NK-92 (cell line): ENCODE results near the gene CFHR1.
"Not testable (repeated sequence)": the region's sequence is repeated elsewhere in the genome, so short reads cannot be mapped to it uniquely, and the experiment has no call there.

ENCODE experiments used
- DNase-seq: peaks from one replicate; lab custom pipeline; 2025; ENCODE audit not compliant: unreplicated experiment; lab: John Stamatoyannopoulos, UW

Gene CFHR1

DNA sequence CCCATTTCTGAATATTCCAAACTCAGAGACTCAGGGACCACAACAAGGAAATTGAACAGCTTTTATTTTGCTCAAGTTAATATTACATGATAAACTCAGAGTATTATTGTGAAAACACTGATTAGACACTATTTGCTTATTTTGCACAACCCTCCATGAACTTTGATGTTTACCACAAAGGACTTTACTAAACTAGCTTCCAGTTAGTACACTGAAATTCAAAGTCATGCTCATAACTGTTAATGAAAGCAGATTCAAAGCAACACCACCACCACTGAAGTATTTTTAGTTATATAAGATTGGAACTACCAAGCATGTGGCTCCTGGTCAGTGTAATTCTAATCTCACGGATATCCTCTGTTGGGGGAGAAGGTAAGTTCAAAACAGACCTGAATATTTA is at the start of gene CFHR1:
Gene CFHR1, plus strand, starts transcription at position 201 of the 400 bp plus-strand sequence. Its CDS starts 114 bp downstream, at position 315.
- DNase-seq = not testable (repeated sequence)

DNA sequence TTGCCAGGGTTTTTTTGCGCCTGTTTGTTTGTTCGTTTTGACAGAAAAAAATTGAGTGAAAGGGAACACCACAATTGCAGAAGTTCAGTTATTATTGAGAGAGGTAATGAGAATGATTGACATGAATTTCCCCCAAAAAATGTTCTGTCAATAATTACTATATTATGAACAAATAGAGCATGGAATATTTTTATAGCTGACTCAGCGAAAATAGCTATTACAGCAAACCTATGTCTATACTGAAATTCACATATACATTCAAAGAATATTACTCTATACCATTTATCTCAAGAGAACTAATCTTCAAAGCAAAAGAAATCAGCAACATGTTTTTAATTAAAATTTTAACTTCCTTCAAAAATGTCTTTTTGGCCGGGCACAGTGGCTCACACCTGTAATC is 49.7 kb upstream of the CFHR1 start:
- DNase-seq = not testable (repeated sequence)

DNA sequence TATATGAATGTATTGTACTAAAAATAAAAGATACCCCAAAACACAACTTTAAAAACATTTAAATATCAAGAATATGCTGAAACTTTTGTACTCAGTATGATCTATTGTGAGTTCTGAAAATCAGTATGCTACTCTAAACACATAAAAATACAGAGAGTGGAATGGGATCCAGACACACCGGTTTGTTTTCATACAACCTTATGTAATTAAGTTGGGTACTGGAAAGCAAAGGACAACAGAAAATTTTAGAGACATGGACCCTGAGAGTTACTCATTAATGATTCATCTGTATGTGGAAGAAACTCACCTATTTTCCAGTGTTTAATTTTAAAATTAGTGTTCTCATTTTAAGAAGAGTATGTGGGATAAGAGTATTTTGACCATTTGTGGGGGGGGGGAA is 45.8 kb upstream of the CFHR1 start:
- no peak for DNase-seq

DNA sequence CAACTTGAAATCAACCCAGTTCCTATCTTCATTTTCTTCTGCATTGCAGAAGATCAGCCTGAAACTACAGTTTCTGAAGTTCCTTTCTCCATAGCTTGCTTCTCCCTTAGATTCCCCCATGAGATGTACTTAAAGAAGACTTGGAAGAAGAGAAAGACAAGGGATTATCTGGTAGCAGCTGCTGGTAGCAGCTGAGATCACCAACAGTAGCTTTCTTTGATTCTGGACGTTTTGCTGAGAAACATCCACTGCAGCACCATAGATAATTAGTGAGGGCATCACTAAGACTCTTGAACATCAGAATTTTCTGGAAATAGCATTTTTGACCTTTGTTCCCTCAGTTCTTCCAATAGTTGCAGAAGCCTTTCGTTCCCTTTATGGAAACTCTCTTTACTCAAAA is 45.4 kb upstream of the CFHR1 start:
- no peak for DNase-seq

DNA sequence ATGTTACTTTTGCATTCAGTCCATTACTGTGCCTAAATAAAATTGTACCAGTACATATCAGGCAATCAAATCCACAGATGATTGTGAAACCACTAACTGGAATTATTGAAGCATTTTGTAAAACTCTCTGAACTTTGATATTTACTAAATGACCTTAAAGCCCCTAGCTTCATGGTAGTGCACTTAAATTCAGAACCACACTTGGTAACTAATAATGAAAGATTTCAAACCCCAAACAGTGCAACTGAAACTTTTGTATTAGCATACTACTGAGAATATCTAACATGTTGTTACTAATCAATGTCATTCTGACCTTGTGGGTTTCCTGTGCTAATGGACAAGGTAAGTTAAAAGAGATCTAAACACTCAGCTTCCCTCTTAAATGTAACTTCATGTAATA is 44.9 kb upstream of the CFHR1 start, which contains the start of gene CFHR3:
Gene CFHR3, plus strand, starts transcription at position 238 of the 400 bp plus-strand sequence. Its CDS starts 47 bp downstream, at position 285.
- no peak for DNase-seq

DNA sequence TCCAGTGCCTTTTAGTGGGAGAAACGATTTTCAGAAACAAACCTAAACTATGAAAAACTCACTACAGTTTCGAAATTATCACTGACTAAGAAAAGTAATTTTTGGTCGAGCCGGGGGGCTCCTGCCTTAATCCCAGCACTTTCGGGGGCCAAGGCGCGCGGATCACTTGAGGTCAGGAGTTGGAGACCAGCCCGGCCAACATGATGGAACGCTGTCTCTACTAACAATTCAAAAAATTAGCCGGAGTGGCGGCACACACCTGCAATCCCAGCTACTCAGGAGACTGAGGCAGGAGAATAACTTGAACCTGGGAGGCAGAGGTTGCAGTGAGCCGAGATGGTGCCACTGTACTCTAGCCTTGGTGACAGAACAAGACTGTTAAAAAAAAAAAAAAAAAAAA is 41.9 kb upstream of the CFHR1 start:
- DNase-seq = no peak

DNA sequence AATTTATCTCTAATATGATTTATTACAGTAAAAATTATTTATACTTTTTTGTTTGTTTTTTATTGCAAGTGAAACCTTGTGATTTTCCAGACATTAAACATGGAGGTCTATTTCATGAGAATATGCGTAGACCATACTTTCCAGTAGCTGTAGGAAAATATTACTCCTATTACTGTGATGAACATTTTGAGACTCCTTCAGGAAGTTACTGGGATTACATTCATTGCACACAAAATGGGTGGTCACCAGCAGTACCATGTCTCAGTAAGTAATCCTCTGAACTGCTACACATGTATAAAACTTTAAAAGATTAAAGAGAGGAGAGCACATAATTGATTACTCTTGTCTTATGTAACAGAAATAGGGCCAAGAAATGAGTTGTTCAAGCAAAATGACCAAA is 40.4 kb upstream of the CFHR1 start:
- DNase-seq = no peak

DNA sequence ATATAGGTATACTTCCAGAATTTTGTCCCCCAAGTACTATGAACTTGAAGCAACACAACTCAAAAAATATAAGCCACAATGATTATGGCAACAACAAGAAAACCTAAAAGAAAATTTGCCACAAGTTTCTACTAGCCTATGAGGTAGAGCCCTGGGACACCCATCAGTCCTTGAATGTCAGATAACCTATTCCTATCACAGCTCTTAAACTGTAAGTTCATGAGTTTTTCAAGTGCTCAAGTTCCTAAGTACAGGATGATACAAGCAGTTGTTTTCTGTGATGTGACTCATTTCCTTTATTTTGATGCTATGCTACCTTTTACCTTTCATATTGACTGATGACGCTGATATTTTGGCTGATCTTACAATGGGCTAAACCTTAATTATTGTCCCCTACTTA is 28.3 kb upstream of the CFHR1 start:
- DNase-seq = not testable (repeated sequence)

DNA sequence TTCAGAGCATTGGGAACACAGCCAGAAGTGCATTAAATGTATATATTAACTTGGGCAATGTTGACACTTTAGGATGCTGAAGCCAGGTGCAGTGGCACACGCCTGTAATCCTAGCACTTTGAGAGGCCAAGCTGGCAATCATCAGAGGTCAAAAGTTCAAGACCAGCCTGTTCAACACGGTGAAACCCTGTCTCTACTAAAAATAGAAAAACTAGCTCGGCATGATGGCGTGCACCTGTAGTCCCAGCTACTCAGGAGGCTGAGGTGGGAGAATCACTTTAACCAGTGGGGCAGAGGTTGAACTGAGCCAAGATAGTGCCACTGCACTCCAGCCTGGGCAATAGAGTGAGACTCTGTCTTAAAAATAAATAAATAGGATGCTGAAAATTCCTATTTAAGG is 25.4 kb upstream of the CFHR1 start:
- not testable (repeated sequence) for DNase-seq

DNA sequence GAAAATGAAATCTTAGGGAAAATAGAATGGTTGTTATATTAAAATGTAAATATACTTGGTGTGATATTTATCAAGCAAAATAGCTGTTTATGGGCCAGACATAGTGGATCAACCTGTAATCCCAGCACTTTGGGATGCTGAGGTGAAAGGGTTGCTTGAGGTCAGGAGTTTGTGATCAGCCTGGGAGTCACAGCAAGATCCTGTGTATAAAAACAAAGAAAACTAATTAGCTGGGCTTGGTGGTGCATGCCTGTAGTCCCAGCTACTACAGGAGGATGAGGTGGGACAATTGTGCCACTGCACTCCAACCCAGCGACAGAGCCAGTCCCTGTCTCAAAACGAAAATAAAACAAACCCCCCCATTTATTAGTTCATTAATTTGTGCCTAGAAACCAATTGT is 21.6 kb upstream of the CFHR1 start:
- DNase-seq = no peak

DNA sequence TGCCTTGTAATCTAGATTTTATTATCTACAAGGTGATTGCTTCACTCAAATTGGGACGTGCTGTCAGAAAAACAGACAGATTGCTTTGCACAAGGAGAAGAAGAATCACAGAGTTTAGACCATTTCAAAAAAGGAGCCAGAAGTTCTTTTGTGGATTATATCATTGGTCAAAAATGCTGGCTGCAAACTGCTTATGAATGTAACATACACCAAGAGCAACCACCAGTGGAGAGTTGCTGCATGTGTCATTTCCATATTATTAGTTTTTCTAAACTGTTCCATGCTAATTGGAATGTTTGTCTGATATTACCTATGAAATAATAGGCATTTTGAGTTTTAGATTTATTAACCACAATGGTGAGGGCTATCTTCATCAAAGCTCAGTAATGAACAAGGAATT is 17.6 kb upstream of the CFHR1 start:
- DNase-seq = not testable (repeated sequence)

DNA sequence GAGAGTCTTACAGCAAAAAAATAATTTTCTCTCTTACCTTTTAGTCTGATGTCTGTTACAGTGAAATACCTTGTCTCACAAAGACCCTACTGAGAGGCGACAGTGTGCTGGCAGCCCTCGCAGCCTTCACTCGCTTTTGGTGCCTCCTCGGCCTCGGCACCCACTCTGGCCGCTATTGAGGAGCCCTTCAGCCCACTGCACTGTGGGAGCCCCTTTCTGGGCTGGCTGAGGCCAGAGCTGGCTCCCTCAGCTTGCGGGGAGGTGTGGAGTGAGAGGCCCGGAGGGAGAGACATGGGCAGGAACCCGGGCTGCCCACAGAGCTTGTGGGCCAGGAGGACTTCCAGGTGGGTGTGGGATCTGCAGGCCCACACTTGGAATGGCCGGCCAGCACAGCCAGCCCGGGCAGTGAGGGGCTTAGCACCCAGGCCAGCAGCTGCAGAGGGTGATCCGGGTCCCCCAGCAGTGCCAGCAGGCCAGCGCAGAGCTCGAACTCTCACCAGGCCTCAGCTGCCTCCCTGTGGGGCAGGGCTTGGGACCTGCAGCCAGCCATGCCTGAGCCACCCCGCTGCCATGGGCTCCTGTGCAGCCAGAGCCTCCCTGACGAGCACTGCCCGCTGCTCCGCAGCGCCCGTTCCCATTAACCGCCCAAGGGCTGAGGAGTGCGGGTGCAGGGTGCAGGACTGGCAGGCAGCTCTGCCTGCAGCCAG is 10.8 kb upstream of the CFHR1 start:
- no peak for DNase-seq

DNA sequence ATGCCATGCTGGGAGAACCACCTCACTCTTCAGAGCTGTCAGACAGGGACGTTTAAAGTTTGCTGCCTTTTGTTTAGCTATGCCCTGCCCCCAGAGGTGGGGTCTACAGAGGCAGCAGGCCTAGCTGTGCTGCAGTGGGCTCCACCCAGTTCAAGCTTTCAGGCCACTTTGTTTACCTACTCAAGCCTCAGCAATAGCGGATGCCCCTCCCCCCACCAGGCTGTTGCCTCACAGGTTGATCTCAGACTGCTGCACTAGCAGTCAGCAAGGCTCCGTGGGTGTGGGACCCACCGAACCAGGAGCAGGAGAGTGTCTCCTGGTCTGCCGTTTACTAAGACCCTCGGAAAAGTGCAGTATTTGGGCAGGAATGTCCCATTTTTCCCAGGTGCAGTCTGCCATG is 2.1 kb upstream of the CFHR1 start:
- not testable (repeated sequence) for DNase-seq

DNA sequence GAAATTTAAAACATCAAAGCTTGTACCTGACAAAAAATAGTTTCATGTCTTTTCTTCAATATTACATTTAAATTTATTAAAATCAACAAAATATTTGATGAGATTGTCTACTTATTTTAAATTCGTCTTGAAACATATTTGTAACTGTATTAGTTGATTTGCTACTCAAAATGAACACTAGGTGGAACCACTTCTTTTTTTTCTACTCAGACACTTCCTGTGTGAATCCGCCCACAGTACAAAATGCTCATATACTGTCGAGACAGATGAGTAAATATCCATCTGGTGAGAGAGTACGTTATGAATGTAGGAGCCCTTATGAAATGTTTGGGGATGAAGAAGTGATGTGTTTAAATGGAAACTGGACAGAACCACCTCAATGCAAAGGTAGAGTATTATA is 8.3 kb downstream of the CFHR1 start:
- not testable (repeated sequence) for DNase-seq

DNA sequence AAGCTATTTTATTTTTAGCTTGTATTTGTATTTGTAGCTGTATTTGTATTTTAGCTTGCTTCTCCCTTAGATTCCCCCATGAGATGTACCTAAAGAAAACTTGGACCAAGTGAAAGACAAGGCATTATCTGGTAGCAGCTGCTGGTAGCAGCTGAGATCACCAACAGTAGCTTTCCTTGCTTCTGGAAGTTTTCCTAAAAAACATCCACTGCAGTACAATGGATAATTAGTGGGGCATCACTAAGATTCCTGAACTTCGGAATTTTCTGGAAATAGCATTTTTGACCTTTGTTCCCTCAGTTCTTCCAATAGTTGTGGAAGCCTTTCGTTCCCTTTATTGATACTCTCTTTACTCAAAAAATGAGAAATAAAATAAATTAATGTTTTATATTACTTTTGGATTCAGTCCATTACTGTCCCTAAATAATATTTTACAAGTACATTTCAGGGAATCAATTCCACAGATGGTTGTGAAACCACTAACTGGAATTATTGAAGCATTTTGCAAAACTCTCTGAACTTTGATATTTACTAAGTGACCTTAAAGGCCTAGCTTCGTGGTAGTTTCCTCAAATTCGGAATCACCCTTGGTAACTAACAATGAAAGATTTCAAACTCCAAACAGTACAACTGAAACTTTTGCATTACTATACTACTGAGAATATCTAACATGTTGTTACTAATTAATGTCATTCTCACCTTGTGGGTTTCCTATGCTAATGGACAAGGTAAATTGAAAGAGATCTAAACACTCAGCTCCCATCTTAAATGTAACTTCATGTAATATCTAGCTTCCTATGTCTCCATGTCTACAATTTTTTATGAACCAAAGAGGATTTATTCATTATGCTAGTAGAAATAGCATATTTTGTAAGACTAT is 30.3 kb downstream of the CFHR1 start:
- DNase-seq = not testable (repeated sequence)

DNA sequence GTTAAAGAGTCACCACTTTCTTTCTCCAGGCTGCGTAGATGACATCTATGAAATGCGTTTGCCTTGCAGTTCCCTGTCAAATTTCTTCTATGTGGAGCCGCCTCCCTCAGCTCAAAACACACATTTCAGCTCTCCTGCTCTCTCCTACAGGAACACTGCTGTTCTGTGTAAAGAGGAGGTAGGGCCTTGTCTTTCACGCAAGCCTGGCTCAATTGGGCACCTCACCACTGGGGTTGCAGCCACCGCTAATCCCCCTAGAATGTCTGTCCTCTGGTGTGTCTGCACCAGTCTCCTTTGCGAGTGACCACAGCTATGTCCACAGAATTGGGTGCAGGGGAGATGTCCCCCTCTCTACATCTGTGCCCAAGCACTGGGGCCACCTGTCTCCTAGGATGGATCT is 36.5 kb downstream of the CFHR1 start:
- DNase-seq = no peak

DNA sequence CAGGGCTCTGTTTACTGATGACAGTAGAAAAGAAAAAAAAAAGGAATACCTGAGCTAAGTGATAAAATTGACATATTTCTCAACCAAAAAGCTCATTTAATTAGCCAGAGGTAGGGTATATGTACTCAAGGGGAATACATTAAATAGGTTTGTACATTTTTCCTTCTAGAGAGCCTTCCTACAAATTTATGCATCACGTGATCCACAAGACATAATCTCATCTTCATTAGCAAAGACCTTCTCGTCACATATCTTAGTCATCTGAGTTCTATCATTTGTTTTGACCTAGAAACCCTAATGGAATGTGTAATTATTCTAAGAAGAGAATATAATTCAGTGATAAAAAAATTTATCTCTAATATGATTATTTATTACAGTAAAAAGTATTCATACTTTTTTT is 37.7 kb downstream of the CFHR1 start:
- DNase-seq = no peak

DNA sequence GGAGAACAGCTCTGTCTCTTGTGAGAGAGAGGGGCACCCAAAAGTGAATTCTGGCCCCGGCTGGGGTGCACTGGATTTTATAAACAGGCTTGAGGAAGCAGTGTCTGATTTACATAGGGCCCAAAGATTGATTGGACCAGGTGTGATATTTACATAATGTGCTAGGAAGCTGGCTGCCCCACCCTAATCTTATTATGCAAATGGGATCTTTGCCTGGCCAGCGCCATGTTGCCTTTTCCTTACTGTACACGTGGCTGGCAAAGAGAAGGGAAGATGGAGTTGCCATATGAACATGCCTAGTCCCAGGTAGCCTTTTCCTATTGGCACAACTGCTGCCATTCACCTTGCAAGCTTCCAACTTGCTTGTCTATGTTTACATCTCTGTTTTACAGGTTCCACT is 39.3 kb downstream of the CFHR1 start:
- DNase-seq = no peak

DNA sequence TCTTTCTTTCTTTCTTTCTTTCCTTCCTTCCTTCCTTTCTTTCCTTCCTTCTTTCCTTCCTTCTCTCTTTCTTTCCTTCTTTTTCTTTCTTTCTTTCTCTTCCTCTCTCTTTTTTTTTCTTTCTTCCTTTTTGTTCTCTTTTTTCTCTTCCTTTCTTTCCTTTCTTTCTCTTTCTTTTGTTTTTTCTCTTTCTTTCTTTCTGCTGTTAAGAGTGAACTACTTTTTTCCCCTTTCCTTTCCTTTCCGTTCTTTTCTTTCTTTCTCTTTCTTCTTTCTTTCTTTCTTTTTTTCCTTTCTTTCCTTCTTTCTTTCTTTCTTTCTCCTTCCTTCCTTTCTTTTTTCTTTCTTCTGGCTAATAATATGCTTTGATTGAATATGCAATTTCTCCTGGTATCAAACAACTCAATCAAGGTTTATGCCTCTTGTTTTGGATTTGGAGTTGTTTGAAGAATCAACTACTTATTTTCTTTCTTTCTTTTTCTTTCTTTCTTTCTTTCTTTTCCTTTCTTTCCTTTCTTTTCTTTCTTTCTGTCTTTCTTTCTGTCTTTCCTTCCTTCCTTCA is 40.9 kb downstream of the CFHR1 start:
- no peak for DNase-seq

DNA sequence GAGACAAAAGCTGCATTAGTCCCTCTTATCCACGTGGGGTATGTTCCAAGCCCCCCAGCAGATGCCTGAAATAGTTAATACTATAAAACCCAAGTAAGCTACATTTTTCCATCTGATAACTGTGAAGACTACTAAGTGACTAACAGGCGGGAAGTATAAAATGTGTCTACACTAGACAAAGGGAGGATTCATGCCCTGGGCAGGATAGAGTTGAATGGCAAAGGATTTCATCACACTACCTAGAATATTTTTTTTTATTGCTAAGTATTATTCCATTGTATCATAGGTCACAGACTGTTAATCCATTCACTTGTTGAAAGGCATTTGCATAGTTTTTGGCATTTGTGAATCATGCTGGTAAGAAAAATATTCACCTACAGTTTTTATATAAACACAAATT is 41.9 kb downstream of the CFHR1 start:
- DNase-seq = no peak

DNA sequence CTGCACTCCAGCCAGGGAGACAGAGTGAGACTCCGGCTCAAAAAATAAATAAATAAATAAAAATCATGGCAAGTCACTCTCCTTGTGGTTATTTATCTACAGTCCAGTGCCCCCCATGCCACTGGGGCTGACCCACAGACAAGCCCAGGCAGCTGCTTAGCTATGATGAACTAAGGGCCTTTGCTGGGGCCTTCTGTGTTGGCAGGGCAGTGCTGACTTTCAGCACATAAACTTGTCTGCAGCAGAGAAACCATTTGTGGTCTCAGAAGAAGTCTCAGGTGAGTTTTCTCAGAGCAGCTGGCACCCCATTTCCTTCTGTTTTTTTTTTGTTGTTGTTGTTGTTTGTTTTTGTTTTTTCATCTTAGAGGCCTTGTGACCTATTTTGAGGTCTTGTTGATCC is 47.4 kb downstream of the CFHR1 start:
- no peak for DNase-seq

DNA sequence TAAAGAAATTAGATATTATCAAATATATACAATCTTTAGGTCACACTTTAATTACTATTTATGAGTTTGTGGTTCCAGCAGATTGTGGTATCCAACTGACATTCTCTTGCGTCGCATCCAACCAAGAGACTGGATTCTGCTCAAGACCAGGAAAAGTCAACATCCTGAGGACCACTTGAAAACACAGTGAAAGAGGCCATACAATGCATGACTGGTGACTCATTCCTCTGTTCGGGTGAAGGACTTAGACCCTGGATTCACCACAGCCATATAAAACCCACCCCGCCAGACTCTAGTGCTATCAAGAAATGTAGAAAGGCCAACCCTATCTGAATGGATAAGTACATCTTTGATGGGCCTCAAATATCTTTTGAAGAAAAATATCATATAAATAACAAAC is 53.9 kb downstream of the CFHR1 start:
- DNase-seq = no peak
